Amygdala (tissue), 56 donors: ENCODE data around the gene PRDX2.

Experiments
- DNase-seq, 56 donors: peaks; one replicate each; lab custom pipeline; 2025; lab: John Stamatoyannopoulos, UW

The PRDX2 gene

GRCh38 chr19:12757544-12758274, 43.9 kb downstream of the PRDX2 start:
- peak in 44 of 56 donors; percentile 3 to 72 (median 32) for DNase-seq

GRCh38 chr19:12756150-12756883, 45.3 kb downstream of the PRDX2 start:
- no peak for DNase-seq

GRCh38 chr19:12754465-12755196, 47.0 kb downstream of the PRDX2 start:
- DNase-seq, result no peak

- DNase-seq, result no peak
Measured at GRCh38 chr19:12752056-12752781, 49.4 kb downstream of the PRDX2 start.

GRCh38 chr19:12751635-12752034, 50.0 kb downstream of the PRDX2 start, which contains the start of gene BEST2:
BEST2 (plus strand) TSS chr19:12751791; CDS start chr19:12752593, 802 bp downstream.
- no peak for DNase-seq

- DNase-seq, result no peak
Measured at GRCh38 chr19:12750851-12751250, 50.7 kb downstream of the PRDX2 start.

GRCh38 chr19:12749938-12750521, 51.6 kb downstream of the PRDX2 start:
- DNase-seq, result no peak

GRCh38 chr19:12748489-12748888, 53.1 kb downstream of the PRDX2 start:
- DNase-seq, result no peak
